Lower leg skin (tissue), 3 donors: ENCODE data around the gene CCR9.

ENCODE experiments used
- CTCF ChIP-seq, 3 donors: fragments of 450-650 bp; IDR thresholded peaks; one replicate each; pipeline ENCODE4 v1.5.1; 2016; ENCODE audit warnings: antibody characterized with exemption in 3 of 3, mild to moderate bottlenecking in 3 of 3, moderate library complexity in 2 of 3
- POLR2A ChIP-seq, 2 donors: fragments of 450-650 bp; IDR thresholded peaks; one replicate each; pipeline ENCODE4 v1.6.1; 2016 to 2017; ENCODE audit warnings: antibody characterized with exemption in 2 of 2, mild to moderate bottlenecking in 1 of 2, moderate library complexity in 1 of 2

GRCh38 chr3:45948881-45949280 lies 62.5 kb downstream of the CCR9 start:
- TF ChIP-seq CTCF (IDR thresholded peaks at IDR 0.05): no peak
- no peak for TF ChIP-seq POLR2A (IDR thresholded peaks at IDR 0.05)
